Right renal pelvis (tissue), 4 donors: ENCODE measurements around the gene CDX1. TPM values are rescaled to one million over a fixed set of nuclear protein-coding genes. Genes with fewer than 3 reads are reported as not detected.

Source experiments
- DNase-seq, 4 donors: peaks; one replicate each; pipeline ENCODE4 v3.0.0-alpha.2; 2013; ENCODE audit warnings: low read depth in 4 of 4, low spot score in 3 of 4, missing footprints in 1 of 4
- polyA plus RNA-seq, 4 donors: library from polyadenylated mRNA; unstranded; fragments of 120-200 nt; gene quantifications; one replicate each; pipeline ENCODE4 v1.2.1, GENCODE V29; 2013; ENCODE audit not compliant: insufficient read length in 4 of 4

Gene CDX1
- polyA plus RNA-seq, 4 donors, result 0.64 to 1.0 (median 0.76) TPM

DNA sequence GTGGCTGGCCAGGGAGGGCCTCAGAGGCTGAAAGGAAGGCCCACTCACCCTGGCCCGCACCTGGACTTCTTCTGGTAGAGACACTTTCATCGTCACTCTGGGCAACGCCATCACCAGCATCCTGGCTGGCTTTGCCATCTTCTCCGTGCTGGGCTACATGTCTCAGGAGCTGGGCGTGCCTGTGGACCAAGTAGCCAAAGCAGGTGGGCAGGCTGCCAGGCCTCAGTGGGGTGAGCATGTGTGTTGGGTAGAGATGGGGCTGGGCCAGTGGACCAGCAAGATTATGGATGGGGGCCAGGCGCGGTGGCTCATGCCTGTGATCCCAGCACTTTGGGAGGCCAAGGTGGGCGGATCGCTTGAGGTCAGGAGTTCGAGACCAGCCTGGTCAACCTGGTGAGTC is 35.9 kb downstream of the CDX1 start:
- no peak for DNase-seq

- no peak for DNase-seq
These were observed 37.4 kb downstream of the CDX1 start for GRCh38 chr5:150203832-150204589.

GRCh38 chr5:150204590-150204960 is 38.0 kb downstream of the CDX1 start:
- no peak for DNase-seq

DNA sequence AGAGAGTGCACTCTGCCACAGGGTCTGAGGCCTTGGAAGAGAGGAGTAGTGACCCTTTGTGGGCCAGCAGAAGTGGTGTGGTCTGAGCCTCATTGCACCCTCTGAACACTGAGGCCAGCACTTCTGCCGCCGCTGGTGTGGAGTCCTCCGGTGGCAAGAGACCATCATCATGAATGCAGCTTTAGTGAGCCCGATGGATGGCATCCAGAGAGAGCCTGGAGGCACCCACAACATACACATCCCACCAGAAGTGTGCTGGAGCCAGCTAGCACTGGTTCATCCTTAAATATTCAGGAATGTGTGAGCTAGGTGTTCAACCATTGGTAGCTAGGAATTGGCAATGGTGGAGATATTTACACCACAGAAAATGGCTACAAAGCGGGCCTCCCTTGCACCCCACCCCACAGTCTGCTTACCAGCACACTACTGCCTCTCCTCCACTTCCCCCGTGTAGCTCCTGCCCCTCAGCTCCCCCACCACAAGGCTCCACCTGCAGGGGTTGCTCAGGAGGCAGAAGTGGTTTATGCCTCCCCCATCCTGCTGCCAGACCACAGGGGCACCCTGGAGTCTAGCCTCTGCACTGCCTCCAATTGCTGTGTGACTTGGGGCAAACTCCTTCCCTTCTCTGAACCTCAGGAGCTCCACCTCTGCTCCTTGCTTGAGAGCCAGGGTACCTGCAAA is 39.7 kb downstream of the CDX1 start:
- DNase-seq, result no peak

- DNase-seq, result no peak
These were observed 40.2 kb downstream of the CDX1 start for GRCh38 chr5:150206779-150207115.

DNA sequence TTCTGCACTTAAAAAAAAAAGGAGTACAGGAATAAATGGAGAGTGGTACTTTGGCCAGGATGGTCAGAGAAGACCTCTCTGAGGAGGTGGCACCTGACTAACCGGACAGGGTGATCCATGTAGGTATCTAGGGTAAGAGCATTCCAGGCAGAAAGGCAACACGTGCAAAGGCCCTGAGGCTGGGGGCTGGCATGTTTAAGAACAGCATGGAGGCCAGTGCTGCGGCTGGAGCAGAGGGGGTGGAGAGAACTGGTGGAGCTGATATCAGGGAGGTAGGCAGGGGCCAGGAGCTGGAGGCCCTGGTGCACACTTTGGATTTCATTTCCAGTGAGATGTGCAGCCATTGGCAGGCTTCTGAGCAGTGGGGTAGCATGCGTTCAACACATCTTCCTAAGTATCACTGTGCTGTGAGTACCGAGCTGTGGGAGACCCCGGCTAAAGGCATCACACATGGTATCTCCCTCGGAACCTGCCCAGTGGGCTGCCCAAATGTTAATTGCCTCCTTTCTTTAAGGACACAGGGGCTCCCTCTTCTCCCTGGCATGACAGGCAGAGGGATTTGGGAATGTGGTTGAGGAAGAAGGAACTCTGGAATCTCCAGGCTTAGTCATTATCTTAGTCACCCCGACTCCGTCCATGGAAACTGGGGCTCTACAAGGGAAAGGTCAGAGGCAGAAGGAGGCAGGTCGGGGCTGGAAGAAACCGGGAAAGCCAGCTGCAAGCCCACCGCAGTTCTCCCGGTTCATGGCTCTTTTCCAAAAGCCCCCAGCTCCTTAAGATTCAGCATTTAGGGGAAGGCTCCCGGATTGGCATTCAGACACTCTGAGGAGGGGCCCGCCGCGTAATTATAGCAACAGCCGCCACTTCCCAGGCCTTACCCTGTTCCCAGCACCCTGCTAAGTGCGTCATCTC is 41.9 kb downstream of the CDX1 start:
- DNase-seq, result no peak

GRCh38 chr5:150209099-150209635 is 42.6 kb downstream of the CDX1 start:
- no peak for DNase-seq

GRCh38 chr5:150210644-150211043 is 44.1 kb downstream of the CDX1 start:
- DNase-seq, result no peak

- DNase-seq, result no peak
These were observed 44.8 kb downstream of the CDX1 start for GRCh38 chr5:150211156-150212030.

DNA sequence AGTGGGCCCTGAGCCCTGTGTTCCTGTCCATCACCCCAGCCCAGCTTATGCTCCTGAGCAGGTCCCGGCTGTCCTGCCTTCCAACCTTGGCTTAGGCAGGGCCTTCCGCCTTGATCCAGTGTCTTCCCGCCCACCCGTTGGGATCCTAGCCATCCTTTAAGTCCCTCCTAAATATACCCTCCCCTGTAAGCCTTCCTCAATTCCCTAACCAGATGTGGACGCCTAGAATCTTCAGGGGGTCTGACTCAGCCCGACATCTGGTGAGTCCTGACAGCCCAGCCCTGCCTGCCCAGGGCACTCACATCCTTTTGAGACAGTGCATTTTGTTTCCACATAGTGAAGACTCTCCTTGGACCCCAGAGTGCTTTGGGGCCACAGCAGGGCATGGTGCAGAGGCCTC is 47.0 kb downstream of the CDX1 start:
- DNase-seq, result no peak

DNA sequence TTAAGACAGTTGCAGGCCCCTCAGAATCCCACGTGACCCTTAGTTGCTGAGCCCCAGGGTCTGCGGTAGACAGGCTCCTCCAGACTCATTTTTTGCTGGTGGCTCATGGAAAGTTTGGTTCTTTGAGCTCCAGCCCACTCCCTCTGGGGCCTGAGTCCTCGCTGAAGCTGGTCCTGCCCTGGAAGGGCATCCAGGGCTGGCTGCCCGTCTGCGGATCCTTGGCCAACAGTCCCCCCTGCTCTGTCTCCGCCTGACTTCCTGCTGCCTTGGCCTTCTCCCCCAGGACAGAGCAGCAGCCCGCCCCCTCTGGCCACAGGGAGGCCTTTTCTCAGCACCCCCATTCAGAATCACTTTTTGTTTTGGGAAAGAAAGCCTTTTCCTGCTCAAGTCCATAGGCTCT is 47.7 kb downstream of the CDX1 start:
- no peak for DNase-seq

DNA sequence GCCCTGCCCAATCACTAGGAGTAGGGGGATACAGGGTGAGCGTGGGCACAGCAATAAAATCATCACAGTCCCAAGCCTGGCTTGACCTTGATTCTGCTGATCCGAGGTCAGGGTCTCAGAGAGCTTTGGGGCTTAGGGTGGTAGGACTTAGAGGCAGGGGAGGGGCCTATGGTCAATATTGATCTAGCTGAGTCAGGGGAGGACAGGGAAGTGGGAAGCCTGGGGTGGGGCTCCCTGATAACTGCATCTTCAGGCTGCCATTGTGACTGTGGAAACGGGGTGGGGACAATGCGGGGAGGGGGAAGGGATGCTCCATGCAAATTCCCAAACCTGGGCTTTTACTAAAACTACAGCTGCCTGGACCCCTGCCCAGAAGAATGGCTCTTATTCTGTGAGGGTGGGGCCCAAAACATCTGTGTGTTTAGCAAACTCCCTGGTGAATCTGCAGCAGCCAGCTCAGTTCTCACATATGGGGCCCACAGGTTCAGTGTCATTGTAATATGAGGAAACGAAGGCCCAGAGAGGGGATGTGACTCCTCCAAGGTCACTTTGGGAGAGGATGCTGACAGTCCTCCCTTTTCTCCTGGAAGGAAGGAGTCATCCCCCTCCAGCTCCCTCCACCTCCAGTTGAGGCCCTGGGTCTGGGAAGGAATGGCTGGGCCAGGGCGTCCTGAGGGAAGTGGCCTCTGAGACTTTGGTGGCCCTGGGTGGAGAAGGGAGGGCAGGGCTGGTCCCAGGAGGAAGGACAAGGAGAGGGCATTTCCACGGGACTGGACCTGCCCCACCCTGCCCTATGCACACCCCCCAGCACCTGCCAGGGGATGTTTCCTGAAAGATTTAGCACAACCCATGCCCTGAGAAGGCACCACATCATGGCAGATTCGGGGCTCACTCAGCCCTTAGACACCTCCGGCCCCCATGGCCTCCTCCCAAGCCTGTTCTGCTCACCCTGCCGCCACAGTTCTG is 49.7 kb downstream of the CDX1 start:
- no peak for DNase-seq

DNA sequence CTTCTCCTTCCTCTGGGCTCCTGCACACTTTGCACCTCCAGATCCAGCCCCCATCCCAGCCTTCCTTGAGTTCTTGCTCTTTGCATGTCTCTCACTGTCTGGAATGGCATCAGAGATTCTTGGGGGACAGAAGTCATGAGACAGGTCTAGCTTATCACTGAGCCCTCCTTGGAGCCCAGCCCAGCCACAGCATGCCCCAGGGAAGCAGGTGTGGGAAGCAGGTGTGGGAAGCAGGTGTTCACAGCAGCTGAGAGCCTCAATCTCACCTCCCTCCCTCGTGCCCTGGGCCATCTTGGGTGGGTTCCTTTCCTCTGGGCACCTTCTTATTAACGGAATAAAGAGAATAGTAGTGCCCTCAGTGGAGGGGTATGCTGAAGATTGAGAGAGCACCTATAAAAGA is 50.5 kb downstream of the CDX1 start:
- no peak for DNase-seq

GRCh38 chr5:150217873-150218692 is 51.5 kb downstream of the CDX1 start:
- DNase-seq, result peak; percentile 57 to 77 (median 72)

DNA sequence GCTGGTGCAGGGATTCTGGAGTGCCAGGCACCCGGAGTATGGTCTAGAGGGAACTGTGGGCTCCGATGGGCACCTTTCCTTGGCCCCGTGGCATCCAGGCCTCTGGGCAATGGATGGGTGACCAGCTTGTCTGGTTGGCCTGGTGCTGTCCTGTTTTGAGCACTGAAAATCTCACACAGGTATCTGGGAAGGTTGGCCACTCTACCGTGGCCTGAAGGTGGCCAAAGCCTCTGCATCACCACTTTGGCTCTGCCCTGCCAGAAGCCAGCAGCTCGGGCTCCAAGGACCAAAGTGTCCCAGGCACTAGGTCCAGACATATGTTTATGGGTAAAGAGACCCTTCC is 52.1 kb downstream of the CDX1 start:
- DNase-seq, result no peak

- DNase-seq, result no peak
These were observed 52.6 kb downstream of the CDX1 start for GRCh38 chr5:150219142-150219541.

- DNase-seq, result no peak
These were observed 53.3 kb downstream of the CDX1 start for GRCh38 chr5:150219861-150220260.

DNA sequence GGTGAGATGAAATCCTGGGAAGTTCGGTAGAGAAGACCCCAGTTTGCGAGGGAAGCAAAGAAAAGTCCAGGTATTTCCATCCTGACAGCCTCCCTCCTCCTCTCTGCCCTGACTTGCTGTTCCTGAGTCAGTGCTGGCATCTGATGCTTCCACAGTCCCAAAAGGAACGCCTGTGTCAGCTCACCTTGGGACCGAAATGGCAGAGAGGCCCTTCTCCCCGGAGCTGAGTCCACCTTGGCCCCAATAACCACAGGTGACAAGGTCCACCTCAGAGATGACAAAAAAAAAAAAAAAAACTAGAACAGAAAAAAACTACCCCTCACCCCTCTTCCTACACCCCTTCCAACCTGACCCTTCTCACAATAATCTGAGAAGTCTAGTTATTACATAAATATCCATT is 54.9 kb downstream of the CDX1 start:
- no peak for DNase-seq
